Measurements from ENCODE around the gene ZSCAN5B. TPM values are rescaled to one million over a fixed set of nuclear protein-coding genes. Genes with fewer than 3 reads are reported as not detected.
"Not testable (repeated sequence)": the region's sequence is repeated elsewhere in the genome, so short reads cannot be mapped to it uniquely, and the experiment has no call there.

The ZSCAN5B gene
- total RNA-seq, 1 experiment from 2014 or later: not detected

DNA sequence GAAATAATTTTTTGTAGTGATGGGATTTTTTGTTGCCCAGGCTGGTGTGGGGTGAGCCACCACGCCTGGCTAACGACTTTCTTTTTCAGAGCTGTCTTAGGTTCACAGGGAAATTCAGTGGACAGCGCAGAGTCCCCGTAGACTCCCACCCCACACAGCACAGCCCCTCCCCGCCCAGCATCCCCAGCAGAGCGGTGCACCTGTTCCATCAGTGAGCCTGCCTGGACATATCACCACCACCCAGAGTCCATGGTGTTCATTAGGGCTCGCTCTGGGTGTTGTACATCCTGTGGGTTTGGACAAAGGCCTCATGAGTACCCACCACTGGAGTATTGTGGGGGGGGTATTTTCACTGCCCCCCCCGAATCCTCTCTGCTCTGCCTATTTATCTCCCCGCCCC lies 12.5 kb upstream of the ZSCAN5B start:
- POLR2A ChIA-PET: interaction anchor here (0.7 kb wide), 1 partner anchor 29 kb away, joined by 3 read pairs; no protein-coding TSS in a partner anchor
- H3K4me3 Mint-ChIP-seq; DNase-seq (ENCODE audit: low spot score); H3K4me1 Mint-ChIP-seq; H3K27ac Mint-ChIP-seq; ATAC-seq; H3K36me3 Mint-ChIP-seq; H3K9me3 Mint-ChIP-seq: not testable (repeated sequence)
- H3K27me3 Mint-ChIP-seq (ENCODE audit: low read depth): peaks cover 14% of the 10 kb centered on the region
- CTCF ChIA-PET: interaction anchor here (1.6 to 1.9 kb wide), 3 partner anchors 38 to 105 kb away, joined by 3 to 5 read pairs (median 4); no protein-coding TSS in a partner anchor

DNA sequence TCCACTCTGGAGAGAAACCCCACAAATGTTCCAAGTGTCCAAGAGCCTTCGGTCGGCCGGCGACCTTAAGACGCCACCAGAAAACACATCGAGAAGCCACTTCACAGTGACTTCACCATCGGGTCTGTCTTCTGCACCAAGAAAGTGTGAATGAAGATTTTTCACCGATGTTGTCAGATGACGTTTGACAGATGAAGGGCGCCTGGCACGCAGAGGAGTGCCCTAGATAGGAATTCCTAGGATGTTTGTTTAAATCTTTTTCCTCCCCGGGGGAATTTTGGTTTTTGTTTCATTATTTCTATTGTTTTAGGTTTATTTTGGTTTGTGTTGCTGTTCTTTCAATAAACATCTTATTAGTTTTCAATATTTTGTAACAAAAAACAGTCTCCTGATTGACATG lies 11.5 kb upstream of the ZSCAN5B start:
- Mint-ChIP-seq H3K9me3 (no peaks in the 10 kb centered on the region; the same call in 1 of the 2 replicates), H3K4me1 (no peaks in the 10 kb centered on the region), H3K27me3 (ENCODE audit: low read depth) (peaks cover 13% of the 10 kb centered on the region), H3K36me3 (no peaks in the 10 kb centered on the region), H3K4me3 (no peak overlapping the region), H3K27ac (no peak overlapping the region)
- TF ChIP-seq OVOL2 (CRISPR knock-in tag; IDR thresholded peaks at IDR 0.05; ENCODE audit: borderline replicate concordance) (no peak), ZNF423 (CRISPR knock-in tag; IDR thresholded peaks at IDR 0.05) (no peak), ZNF317 (CRISPR knock-in tag; IDR thresholded peaks at IDR 0.05; ENCODE audit: borderline replicate concordance, low read depth) (no peak), CREB1 (CRISPR knock-in tag; IDR thresholded peaks at IDR 0.05) (no peak), RORB (CRISPR knock-in tag; IDR thresholded peaks at IDR 0.05) (no peak), NFE2L1 (CRISPR knock-in tag; IDR thresholded peaks at IDR 0.05) (no peak), TCF7 (CRISPR knock-in tag; IDR thresholded peaks at IDR 0.05; ENCODE audit: low read depth) (no peak), FOXJ3 (CRISPR knock-in tag; IDR thresholded peaks at IDR 0.05; ENCODE audit: borderline replicate concordance) (no peak), JAZF1 (CRISPR knock-in tag; IDR thresholded peaks at IDR 0.05) (no peak), ATF1 (CRISPR knock-in tag; IDR thresholded peaks at IDR 0.05) (no peak)
- TF ChIP-seq, protein P1, sequence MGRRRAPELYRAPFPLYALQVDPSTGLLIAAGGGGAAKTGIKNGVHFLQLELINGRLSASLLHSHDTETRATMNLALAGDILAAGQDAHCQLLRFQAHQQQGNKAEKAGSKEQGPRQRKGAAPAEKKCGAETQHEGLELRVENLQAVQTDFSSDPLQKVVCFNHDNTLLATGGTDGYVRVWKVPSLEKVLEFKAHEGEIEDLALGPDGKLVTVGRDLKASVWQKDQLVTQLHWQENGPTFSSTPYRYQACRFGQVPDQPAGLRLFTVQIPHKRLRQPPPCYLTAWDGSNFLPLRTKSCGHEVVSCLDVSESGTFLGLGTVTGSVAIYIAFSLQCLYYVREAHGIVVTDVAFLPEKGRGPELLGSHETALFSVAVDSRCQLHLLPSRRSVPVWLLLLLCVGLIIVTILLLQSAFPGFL (CRISPR knock-in tag; IDR thresholded peaks at IDR 0.05; ENCODE audit: borderline replicate concordance): no peak
- TF ChIP-seq, protein P2, sequence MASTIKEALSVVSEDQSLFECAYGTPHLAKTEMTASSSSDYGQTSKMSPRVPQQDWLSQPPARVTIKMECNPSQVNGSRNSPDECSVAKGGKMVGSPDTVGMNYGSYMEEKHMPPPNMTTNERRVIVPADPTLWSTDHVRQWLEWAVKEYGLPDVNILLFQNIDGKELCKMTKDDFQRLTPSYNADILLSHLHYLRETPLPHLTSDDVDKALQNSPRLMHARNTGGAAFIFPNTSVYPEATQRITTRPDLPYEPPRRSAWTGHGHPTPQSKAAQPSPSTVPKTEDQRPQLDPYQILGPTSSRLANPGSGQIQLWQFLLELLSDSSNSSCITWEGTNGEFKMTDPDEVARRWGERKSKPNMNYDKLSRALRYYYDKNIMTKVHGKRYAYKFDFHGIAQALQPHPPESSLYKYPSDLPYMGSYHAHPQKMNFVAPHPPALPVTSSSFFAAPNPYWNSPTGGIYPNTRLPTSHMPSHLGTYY (CRISPR knock-in tag; IDR thresholded peaks at IDR 0.05): no peak
- TF ChIP-seq, protein P3, sequence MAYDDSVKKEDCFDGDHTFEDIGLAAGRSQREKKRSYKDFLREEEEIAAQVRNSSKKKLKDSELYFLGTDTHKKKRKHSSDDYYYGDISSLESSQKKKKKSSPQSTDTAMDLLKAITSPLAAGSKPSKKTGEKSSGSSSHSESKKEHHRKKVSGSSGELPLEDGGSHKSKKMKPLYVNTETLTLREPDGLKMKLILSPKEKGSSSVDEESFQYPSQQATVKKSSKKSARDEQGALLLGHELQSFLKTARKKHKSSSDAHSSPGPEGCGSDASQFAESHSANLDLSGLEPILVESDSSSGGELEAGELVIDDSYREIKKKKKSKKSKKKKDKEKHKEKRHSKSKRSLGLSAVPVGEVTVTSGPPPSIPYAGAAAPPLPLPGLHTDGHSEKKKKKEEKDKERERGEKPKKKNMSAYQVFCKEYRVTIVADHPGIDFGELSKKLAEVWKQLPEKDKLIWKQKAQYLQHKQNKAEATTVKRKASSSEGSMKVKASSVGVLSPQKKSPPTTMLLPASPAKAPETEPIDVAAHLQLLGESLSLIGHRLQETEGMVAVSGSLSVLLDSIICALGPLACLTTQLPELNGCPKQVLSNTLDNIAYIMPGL (CRISPR knock-in tag; IDR thresholded peaks at IDR 0.05): no peak
- TF ChIP-seq, protein P4, sequence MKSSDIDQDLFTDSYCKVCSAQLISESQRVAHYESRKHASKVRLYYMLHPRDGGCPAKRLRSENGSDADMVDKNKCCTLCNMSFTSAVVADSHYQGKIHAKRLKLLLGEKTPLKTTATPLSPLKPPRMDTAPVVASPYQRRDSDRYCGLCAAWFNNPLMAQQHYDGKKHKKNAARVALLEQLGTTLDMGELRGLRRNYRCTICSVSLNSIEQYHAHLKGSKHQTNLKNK (CRISPR knock-in tag; IDR thresholded peaks at IDR 0.05): no peak
- TF ChIP-seq, protein P5, sequence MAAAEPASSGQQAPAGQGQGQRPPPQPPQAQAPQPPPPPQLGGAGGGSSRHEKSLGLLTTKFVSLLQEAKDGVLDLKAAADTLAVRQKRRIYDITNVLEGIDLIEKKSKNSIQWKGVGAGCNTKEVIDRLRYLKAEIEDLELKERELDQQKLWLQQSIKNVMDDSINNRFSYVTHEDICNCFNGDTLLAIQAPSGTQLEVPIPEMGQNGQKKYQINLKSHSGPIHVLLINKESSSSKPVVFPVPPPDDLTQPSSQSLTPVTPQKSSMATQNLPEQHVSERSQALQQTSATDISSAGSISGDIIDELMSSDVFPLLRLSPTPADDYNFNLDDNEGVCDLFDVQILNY (CRISPR knock-in tag; IDR thresholded peaks at IDR 0.05): no peak
- TF ChIP-seq, protein P6, sequence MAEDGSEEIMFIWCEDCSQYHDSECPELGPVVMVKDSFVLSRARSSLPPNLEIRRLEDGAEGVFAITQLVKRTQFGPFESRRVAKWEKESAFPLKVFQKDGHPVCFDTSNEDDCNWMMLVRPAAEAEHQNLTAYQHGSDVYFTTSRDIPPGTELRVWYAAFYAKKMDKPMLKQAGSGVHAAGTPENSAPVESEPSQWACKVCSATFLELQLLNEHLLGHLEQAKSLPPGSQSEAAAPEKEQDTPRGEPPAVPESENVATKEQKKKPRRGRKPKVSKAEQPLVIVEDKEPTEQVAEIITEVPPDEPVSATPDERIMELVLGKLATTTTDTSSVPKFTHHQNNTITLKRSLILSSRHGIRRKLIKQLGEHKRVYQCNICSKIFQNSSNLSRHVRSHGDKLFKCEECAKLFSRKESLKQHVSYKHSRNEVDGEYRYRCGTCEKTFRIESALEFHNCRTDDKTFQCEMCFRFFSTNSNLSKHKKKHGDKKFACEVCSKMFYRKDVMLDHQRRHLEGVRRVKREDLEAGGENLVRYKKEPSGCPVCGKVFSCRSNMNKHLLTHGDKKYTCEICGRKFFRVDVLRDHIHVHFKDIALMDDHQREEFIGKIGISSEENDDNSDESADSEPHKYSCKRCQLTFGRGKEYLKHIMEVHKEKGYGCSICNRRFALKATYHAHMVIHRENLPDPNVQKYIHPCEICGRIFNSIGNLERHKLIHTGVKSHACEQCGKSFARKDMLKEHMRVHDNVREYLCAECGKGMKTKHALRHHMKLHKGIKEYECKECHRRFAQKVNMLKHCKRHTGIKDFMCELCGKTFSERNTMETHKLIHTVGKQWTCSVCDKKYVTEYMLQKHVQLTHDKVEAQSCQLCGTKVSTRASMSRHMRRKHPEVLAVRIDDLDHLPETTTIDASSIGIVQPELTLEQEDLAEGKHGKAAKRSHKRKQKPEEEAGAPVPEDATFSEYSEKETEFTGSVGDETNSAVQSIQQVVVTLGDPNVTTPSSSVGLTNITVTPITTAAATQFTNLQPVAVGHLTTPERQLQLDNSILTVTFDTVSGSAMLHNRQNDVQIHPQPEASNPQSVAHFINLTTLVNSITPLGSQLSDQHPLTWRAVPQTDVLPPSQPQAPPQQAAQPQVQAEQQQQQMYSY (CRISPR knock-in tag; IDR thresholded peaks at IDR 0.05): no peak
- TF ChIP-seq, protein P7, sequence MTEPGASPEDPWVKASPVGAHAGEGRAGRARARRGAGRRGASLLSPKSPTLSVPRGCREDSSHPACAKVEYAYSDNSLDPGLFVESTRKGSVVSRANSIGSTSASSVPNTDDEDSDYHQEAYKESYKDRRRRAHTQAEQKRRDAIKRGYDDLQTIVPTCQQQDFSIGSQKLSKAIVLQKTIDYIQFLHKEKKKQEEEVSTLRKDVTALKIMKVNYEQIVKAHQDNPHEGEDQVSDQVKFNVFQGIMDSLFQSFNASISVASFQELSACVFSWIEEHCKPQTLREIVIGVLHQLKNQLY (CRISPR knock-in tag; IDR thresholded peaks at IDR 0.05): no peak
- TF ChIP-seq, protein P8, sequence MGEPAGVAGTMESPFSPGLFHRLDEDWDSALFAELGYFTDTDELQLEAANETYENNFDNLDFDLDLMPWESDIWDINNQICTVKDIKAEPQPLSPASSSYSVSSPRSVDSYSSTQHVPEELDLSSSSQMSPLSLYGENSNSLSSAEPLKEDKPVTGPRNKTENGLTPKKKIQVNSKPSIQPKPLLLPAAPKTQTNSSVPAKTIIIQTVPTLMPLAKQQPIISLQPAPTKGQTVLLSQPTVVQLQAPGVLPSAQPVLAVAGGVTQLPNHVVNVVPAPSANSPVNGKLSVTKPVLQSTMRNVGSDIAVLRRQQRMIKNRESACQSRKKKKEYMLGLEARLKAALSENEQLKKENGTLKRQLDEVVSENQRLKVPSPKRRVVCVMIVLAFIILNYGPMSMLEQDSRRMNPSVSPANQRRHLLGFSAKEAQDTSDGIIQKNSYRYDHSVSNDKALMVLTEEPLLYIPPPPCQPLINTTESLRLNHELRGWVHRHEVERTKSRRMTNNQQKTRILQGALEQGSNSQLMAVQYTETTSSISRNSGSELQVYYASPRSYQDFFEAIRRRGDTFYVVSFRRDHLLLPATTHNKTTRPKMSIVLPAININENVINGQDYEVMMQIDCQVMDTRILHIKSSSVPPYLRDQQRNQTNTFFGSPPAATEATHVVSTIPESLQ (CRISPR knock-in tag; IDR thresholded peaks at IDR 0.05): no peak
- DNase-seq (ENCODE audit: low spot score): no peak
- ChIA-PET CTCF (interaction anchor here (1.7 to 1.9 kb wide), 2 partner anchors 37 to 104 kb away, joined by 4 to 5 read pairs; no protein-coding TSS in a partner anchor), POLR2A (no interaction called here)
- no peak for ATAC-seq

DNA sequence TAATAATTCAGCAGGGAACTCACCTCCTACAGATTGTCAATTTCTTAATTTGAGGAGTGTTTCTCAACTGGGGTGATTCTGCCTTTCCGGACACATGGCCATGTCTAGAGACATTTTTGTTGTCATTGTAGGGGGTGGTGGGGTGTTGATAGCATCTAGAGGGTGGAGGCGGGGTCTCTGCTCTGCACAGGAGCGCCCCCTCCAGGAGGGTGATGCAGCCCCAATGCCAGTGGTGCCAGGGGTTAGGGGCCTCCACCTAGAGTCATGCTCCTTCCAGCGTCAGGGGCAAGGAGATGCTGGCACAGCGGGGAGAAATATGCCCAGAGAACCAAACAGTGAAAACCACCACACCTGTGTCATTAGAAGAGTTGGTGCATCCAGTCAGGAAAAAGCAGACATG lies 10.0 kb upstream of the ZSCAN5B start:
- H3K36me3 Mint-ChIP-seq; H3K9me3 Mint-ChIP-seq; H3K4me1 Mint-ChIP-seq; POLR2A ChIA-PET; H3K27ac Mint-ChIP-seq; CTCF ChIA-PET; DNase-seq (ENCODE audit: low spot score); H3K4me3 Mint-ChIP-seq: not testable (repeated sequence)
- H3K27me3 Mint-ChIP-seq (ENCODE audit: low read depth): peaks cover 18% of the 10 kb centered on the region
- ATAC-seq: peak; percentile 95

All from WTC11 (cell line).